H1 (cell line): Measurements from ENCODE around the gene PAPSS2.

Experiments
- CREB1 ChIP-seq: IDR thresholded peaks from 2 replicates; pipeline ENCODE4 v1.6.1; 2012; ENCODE audit warnings: inconsistent platforms
- CTCF ChIP-seq, 3 experiments: IDR thresholded peaks; 1 replicate in 2 of 3; 2 replicates in 1 of 3; pipeline versions ENCODE4 v1.5.1 to v1.6.1; 2011; ENCODE audit warnings: low read length in 3 of 3, mild to moderate bottlenecking in 3 of 3, inconsistent platforms in 2 of 3, low read depth in 1 of 3, moderate library complexity in 1 of 3; ENCODE audit not compliant: insufficient read depth in 1 of 3; ENCODE audit errors: control extremely low read depth in 1 of 3
- EGR1 ChIP-seq: IDR thresholded peaks from 2 replicates; pipeline ENCODE4 v1.6.1; 2011; ENCODE audit warnings: low read depth, low read length, borderline replicate concordance
- EZH2 ChIP-seq: fragments of 200-600 bp; sonication (generic); IDR thresholded peaks from 2 replicates; pipeline ENCODE4 v1.7.1; 2012; ENCODE audit warnings: low read depth, mild to moderate bottlenecking, moderate library complexity, low read length, inconsistent platforms; ENCODE audit not compliant: severe bottlenecking
- KDM5A ChIP-seq: fragments of 200-600 bp; IDR thresholded peaks from 2 replicates; pipeline ENCODE4 v1.7.1; 2012; ENCODE audit warnings: mild to moderate bottlenecking, low read length, inconsistent platforms, mixed read lengths
- POLR2A ChIP-seq, 2 experiments: IDR thresholded peaks; 1 replicate in 1 of 2; 2 replicates in 1 of 2; pipeline ENCODE4 v1.6.1; 2011; ENCODE audit warnings: low read depth in 2 of 2, low read length in 2 of 2, mild to moderate bottlenecking in 2 of 2; ENCODE audit errors: control extremely low read depth in 1 of 2
- POLR2AphosphoS5 ChIP-seq: IDR thresholded peaks from 2 replicates; pipeline ENCODE4 v1.6.1; 2011; ENCODE audit warnings: low read depth, low read length
- RAD21 ChIP-seq, 2 experiments: IDR thresholded peaks in 1 of 2; conservative IDR thresholded peaks in 1 of 2; 2 replicates each; pipeline ENCODE4 v1.6.1; 2011; ENCODE audit warnings: low read depth in 2 of 2, low read length in 2 of 2, improper control_type of control experiment in 1 of 2, inconsistent platforms in 1 of 2, mild to moderate bottlenecking in 1 of 2, moderate library complexity in 1 of 2
- RNF2 ChIP-seq: fragments of 200-900, 300-1000 bp; sonication (generic); IDR thresholded peaks from 2 replicates; pipeline ENCODE4 v1.7.1; 2016; ENCODE audit warnings: borderline replicate concordance, low read depth, mild to moderate bottlenecking, antibody characterized with exemption, low read length; ENCODE audit not compliant: poor library complexity, severe bottlenecking; ENCODE audit errors: missing control alignments
- SIN3A ChIP-seq, 2 experiments: IDR thresholded peaks in 1 of 2; conservative IDR thresholded peaks in 1 of 2; 2 replicates each; pipeline ENCODE4 v1.6.1; 2011 to 2012; ENCODE audit warnings: low read length in 2 of 2, improper control_type of control experiment in 1 of 2, low read depth in 1 of 2, mild to moderate bottlenecking in 1 of 2
- SP1 ChIP-seq: IDR thresholded peaks from 2 replicates; pipeline ENCODE4 v1.6.1; 2011; ENCODE audit warnings: low read depth, low read length
- SRF ChIP-seq: IDR thresholded peaks from 2 replicates; pipeline ENCODE4 v1.6.1; 2011; ENCODE audit warnings: mild to moderate bottlenecking, low read depth, low read length, moderate library complexity
- YY1 ChIP-seq: IDR thresholded peaks from 2 replicates; pipeline ENCODE4 v1.6.1; 2011; ENCODE audit warnings: low read depth, mild to moderate bottlenecking, low read length
- TF ChIP-seq, protein P1 (sequence below): IDR thresholded peaks from 2 replicates; pipeline ENCODE4 v1.6.1; 2012; ENCODE audit warnings: inconsistent platforms

DNA sequence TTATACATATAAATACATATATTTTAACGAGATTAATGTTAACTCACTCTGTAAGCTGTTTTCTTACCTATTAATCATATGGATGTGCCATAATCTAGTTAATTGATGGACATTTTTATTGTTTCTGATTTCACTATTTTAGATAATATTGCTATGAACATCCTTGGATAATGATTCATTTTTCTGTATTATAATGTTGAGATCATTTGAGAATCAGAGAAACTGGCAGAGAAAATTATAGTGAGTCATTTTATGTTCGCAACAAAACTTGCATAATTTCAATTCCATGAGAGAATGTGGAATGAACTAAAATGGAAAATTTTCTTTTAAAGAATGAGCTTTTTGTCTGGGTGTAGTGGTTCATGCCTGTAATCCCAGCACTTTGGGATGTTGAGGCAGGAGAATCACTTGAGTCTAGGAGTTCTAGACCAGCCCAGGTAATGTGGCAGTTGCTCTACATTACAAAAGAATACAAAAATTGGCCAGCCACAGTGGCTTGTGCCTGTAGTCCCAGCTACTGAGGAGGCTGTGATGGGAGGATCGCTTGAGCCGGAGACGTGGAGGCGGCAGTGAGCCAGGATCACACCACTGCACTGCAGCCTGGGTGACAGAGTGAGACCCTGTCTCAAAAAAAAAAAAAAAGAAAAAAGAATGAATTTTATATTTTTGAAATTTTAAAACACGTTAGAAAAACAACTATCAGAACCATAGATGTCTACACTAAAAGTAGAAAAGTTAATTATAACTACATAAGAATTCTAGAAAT lies 40.5 kb downstream of the PAPSS2 start:
- TF ChIP-seq EZH2 (no peak), POLR2AphosphoS5 (no peak), YY1 (no peak), CTCF (IDR thresholded peaks at IDR 0.05; ENCODE audit: control extremely low read depth in 1 of 3, insufficient read depth in 1 of 3, low read depth in 1 of 3, low read length in 3 of 3) (no peak), CREB1 (no peak), SIN3A (conservative IDR thresholded peaks at IDR 0.05 in 1 of 2, IDR thresholded peaks at IDR 0.05 in 1 of 2; ENCODE audit: low read depth in 1 of 2, low read length in 2 of 2) (no peak), EGR1 (no peak), SP1 (no peak), KDM5A (no peak), POLR2A (IDR thresholded peaks at IDR 0.05; ENCODE audit: control extremely low read depth in 1 of 2, low read depth in 2 of 2, low read length in 2 of 2) (no peak), SRF (no peak), RNF2 (no peak), RAD21 (IDR thresholded peaks at IDR 0.05 in 1 of 2, conservative IDR thresholded peaks at IDR 0.05 in 1 of 2; ENCODE audit: low read depth in 2 of 2, low read length in 2 of 2) (no peak)
- TF ChIP-seq, protein P1, sequence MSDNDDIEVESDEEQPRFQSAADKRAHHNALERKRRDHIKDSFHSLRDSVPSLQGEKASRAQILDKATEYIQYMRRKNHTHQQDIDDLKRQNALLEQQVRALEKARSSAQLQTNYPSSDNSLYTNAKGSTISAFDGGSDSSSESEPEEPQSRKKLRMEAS: no peak
